Kidney capillary endothelial cell (primary cell): ENCODE data around the gene KLLN.
"Not testable (repeated sequence)": the region's sequence is repeated elsewhere in the genome, so short reads cannot be mapped to it uniquely, and the experiment has no call there.

Experiments
- DNase-seq: peaks from one replicate; pipeline ENCODE4 v3.0.0-alpha.2; 2018; ENCODE audit warnings: low spot score

Gene KLLN

GRCh38 chr10:87842220-87842641 lies 21.1 kb downstream of the KLLN start:
- DNase-seq: no peak

GRCh38 chr10:87841186-87841585 lies 22.1 kb downstream of the KLLN start:
- no peak for DNase-seq

GRCh38 chr10:87838650-87839049 lies 24.7 kb downstream of the KLLN start:
- DNase-seq: no peak

- no peak for DNase-seq
Observed at GRCh38 chr10:87837445-87837844, 25.9 kb downstream of the KLLN start.

GRCh38 chr10:87836098-87836497 lies 27.2 kb downstream of the KLLN start:
- no peak for DNase-seq

GRCh38 chr10:87829986-87830729 lies 33.2 kb downstream of the KLLN start:
- DNase-seq: no peak

- not testable (repeated sequence) for DNase-seq
Observed at GRCh38 chr10:87829051-87829450, 34.3 kb downstream of the KLLN start.

GRCh38 chr10:87827681-87828080 lies 35.7 kb downstream of the KLLN start:
- no peak for DNase-seq

- no peak for DNase-seq
Observed at GRCh38 chr10:87826653-87827052, 36.7 kb downstream of the KLLN start.

- DNase-seq: no peak
Observed at GRCh38 chr10:87819289-87819585, 44.1 kb downstream of the KLLN start.

- no peak for DNase-seq
Observed at GRCh38 chr10:87818505-87819288, 44.6 kb downstream of the KLLN start.

GRCh38 chr10:87817609-87818504 lies 45.5 kb downstream of the KLLN start, which contains the start of gene ATAD1:
Gene ATAD1 (minus strand): TSS chr10:87818226. CDS start chr10:87814599, 3,627 bp downstream.
- DNase-seq: peak; percentile 75

- DNase-seq: peak; percentile 15
Observed at GRCh38 chr10:87816898-87817608, 46.3 kb downstream of the KLLN start.

- DNase-seq: no peak
Observed at GRCh38 chr10:87816163-87816897, 47.0 kb downstream of the KLLN start.
